ENCODE results near the gene AK5. TPM values are rescaled to one million over a fixed set of nuclear protein-coding genes. Genes with fewer than 3 reads are reported as not detected.
"Not testable (repeated sequence)": the region's sequence is repeated elsewhere in the genome, so short reads cannot be mapped to it uniquely, and the experiment has no call there.

Gene AK5
- total and polyA plus RNA-seq, 8 donors: 0.11 to 0.87 (median 0.28) TPM; not detected in 1

DNA sequence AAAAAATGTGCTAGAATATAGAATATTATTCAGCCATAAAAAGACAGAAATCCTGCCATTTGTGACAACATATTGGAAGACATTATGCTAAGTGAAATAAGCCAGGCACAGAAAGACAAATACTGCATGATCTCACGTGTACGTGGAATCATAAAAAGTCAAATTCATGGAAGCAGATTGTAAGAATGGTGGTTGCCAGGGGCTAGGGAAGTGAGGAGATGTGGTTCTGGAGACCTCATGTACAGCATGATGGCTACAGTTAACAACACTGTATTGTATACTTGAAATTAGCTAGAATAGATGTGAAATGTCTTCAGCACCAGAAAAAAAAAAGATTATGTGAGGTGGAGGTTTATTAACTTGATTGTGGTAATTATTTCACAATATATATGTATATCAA lies 234.3 kb downstream of the AK5 start:
- FAIRE-seq (no peak), DNase-seq (no peak), ATAC-seq (no peak)
- H3K4me3 ChIP-seq: no peak overlapping the region
- H3K9me3 ChIP-seq: no peaks in the 10 kb centered on the region
- H3K27ac ChIP-seq: no peak overlapping the region
- 70 to 83% methylated on average over 2 of the region's 2 CpGs for WGBS, 2 donors
- H3K27me3 ChIP-seq: no peaks in the 10 kb centered on the region
- intact Hi-C loops (cut with DNase I): no loop called here
- H3K4me1 ChIP-seq: no peaks in the 10 kb centered on the region
- TF ChIP-seq, protein P1, sequence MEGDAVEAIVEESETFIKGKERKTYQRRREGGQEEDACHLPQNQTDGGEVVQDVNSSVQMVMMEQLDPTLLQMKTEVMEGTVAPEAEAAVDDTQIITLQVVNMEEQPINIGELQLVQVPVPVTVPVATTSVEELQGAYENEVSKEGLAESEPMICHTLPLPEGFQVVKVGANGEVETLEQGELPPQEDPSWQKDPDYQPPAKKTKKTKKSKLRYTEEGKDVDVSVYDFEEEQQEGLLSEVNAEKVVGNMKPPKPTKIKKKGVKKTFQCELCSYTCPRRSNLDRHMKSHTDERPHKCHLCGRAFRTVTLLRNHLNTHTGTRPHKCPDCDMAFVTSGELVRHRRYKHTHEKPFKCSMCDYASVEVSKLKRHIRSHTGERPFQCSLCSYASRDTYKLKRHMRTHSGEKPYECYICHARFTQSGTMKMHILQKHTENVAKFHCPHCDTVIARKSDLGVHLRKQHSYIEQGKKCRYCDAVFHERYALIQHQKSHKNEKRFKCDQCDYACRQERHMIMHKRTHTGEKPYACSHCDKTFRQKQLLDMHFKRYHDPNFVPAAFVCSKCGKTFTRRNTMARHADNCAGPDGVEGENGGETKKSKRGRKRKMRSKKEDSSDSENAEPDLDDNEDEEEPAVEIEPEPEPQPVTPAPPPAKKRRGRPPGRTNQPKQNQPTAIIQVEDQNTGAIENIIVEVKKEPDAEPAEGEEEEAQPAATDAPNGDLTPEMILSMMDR (IDR thresholded peaks at IDR 0.05): no peak
- no peaks in the 10 kb centered on the region for H3K36me3 ChIP-seq

- ATAC-seq (no peak), FAIRE-seq (no peak), DNase-seq (no peak)
- no peaks in the 10 kb centered on the region for H3K9me3 ChIP-seq
- H3K4me3 ChIP-seq: no peak overlapping the region
- no peak overlapping the region for H3K27ac ChIP-seq
- no peaks in the 10 kb centered on the region for H3K36me3 ChIP-seq
- no peaks in the 10 kb centered on the region for H3K27me3 ChIP-seq
- H3K4me1 ChIP-seq: no peaks in the 10 kb centered on the region
- intact Hi-C loops (cut with DNase I): no loop called here
- TF ChIP-seq, protein P1 (IDR thresholded peaks at IDR 0.05): no peak
- 90 to 91% methylated on average over 3 of the region's 3 CpGs for WGBS, 2 donors
Measured at GRCh38 chr1:77524038-77524437, 242.2 kb downstream of the AK5 start.

GRCh38 chr1:77531149-77531548 lies 249.3 kb downstream of the AK5 start:
- 92% methylated on average over 8 of the region's 8 CpGs for WGBS, 2 donors
- not testable (repeated sequence) for H3K9me3 ChIP-seq, H3K4me1 ChIP-seq, ATAC-seq, H3K27ac ChIP-seq, H3K36me3 ChIP-seq, H3K27me3 ChIP-seq, H3K4me3 ChIP-seq, DNase-seq, FAIRE-seq
- intact Hi-C loops (cut with DNase I): loop anchor here in 1 of 3 donors (5.0 kb wide), 1 partner anchor 384 kb away; no protein-coding TSS in a partner anchor

DNA sequence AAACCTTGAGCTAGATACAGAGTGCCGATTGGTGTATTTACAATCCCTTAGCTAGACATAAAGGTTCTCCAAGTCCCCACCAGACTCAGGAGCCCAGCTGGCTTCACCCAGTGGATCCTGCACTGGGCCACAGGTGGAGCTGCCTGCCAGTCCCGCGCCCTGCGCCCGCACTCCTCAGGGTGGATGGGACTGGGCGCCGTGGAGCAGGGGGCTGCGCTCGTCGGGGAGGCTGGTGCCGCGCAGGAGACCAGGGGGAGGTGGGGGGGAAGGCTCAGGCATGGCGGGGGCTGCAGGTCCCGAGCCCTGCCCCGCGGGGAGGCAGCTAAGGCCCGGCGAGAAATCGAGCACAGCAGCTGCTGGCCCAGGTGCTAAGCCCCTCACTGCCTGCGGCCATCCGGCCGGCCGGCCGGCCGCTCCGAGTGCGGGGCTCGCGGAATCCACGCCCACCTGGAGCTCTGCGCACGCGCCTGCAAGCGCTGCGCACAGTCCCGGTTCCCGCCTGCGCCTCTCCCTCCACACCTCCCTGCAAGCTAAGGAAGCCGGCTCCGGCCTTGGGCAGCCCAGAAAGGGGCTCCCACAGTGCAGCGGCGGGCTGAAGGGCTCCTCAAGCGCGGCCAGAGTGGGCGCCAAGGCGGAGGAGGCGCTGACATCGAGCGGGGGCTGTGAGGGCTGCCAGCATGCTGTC lies 249.9 kb downstream of the AK5 start:
- intact Hi-C loops (cut with DNase I): loop anchor here in 1 of 3 donors (5.0 kb wide), 1 partner anchor 384 kb away; no protein-coding TSS in a partner anchor
- H3K4me1 ChIP-seq, DNase-seq, H3K27ac ChIP-seq, FAIRE-seq, H3K4me3 ChIP-seq, H3K36me3 ChIP-seq, H3K27me3 ChIP-seq, H3K9me3 ChIP-seq, ATAC-seq: not testable (repeated sequence)
- WGBS, 2 donors: 90% methylated on average over 45 to 49 of the region's 49 CpGs

- DNase-seq (no peak), FAIRE-seq (no peak), ATAC-seq (no peak)
- intact Hi-C loops (cut with DNase I): loop anchor here in 1 of 3 donors (5.0 kb wide), 1 partner anchor 385 kb away; no protein-coding TSS in a partner anchor
- whole genome bisulfite sequencing, 2 donors: 80 to 83% methylated on average over 4 of the region's 4 CpGs
- H3K4me1 ChIP-seq: no peaks in the 10 kb centered on the region
- H3K36me3 ChIP-seq: no peaks in the 10 kb centered on the region
- H3K27ac ChIP-seq: no peak overlapping the region
- H3K4me3 ChIP-seq: no peak overlapping the region
- TF ChIP-seq, protein P1 (IDR thresholded peaks at IDR 0.05): no peak
- no peaks in the 10 kb centered on the region for H3K27me3 ChIP-seq
- no peaks in the 10 kb centered on the region for H3K9me3 ChIP-seq
Measured at GRCh38 chr1:77532641-77533040, 250.8 kb downstream of the AK5 start.

Measured in pancreas (tissue), 10 donors.